Caco-2 (cell line): Measurements from ENCODE around the gene CDAN1. TPM values are rescaled to one million over a fixed set of nuclear protein-coding genes. Genes with fewer than 3 reads are reported as not detected.

Source experiments
- BruUV-seq: library from RNA; stranded (reverse); fragments of 400-500 nt; replicated peaks from 2 replicates; lab custom pipeline; 2021; lab: Mats Ljungman, UMichigan
- CTCF ChIA-PET: fragments of 300-600 bp; sonication (Branson Sonifier 250); formaldehyde crosslinking; loops from one replicate; lab custom pipeline; 2022; ENCODE audit warnings: antibody characterized with exemption; lab: Charles Lee
- POLR2A ChIA-PET: fragments of 300-600 bp; sonication (Branson Sonifier 250); formaldehyde crosslinking; loops from one replicate; lab custom pipeline; 2022; ENCODE audit warnings: antibody characterized with exemption; lab: Charles Lee
- DNase-seq, 2 experiments: peaks; one replicate each; pipeline versions ENCODE4 v3.0.0 to v3.0.0-alpha.2; 2020 to 2022
- H3K27me3 ChIP-seq: replicated peaks from 2 replicates; pipeline ENCODE4 v1.6.0; 2011; ENCODE audit warnings: low read length; ENCODE audit not compliant: control insufficient read depth, insufficient read depth
- H3K36me3 ChIP-seq: 2 replicates; pipeline ENCODE4 v1.5.1; 2011; ENCODE audit warnings: low read length; ENCODE audit not compliant: control insufficient read depth, insufficient read depth
- H3K4me1 ChIP-seq: fragments of 250-450 bp; sonication (Bioruptor Pico); 2 replicates; pipeline ENCODE4 v1.5.1; 2020; ENCODE audit warnings: mild to moderate bottlenecking
- H3K4me3 ChIP-seq: 2 replicates; pipeline ENCODE4 v1.5.1; 2011; ENCODE audit warnings: low read depth, mild to moderate bottlenecking, control low read depth, low read length
- H3K9me3 ChIP-seq: fragments of 250-450 bp; sonication (Bioruptor Pico); 2 replicates; pipeline ENCODE4 v1.5.1; 2020; ENCODE audit warnings: mild to moderate bottlenecking, moderate library complexity
- H3K27ac Mint-ChIP-seq: one replicate; pipeline ENCODE4 v1.8.0; 2022; ENCODE audit warnings: mixed read lengths; ENCODE audit not compliant: unreplicated experiment
- H3K27me3 Mint-ChIP-seq: one replicate; pipeline ENCODE4 v1.8.0; 2022; ENCODE audit warnings: mixed read lengths; ENCODE audit not compliant: insufficient read depth, unreplicated experiment
- H3K36me3 Mint-ChIP-seq: one replicate; pipeline ENCODE4 v1.8.0; 2022; ENCODE audit warnings: mild to moderate bottlenecking, mixed read lengths; ENCODE audit not compliant: insufficient read depth, unreplicated experiment
- H3K4me1 Mint-ChIP-seq: one replicate; pipeline ENCODE4 v1.8.0; 2022; ENCODE audit warnings: low read depth, mixed read lengths; ENCODE audit not compliant: unreplicated experiment
- H3K4me3 Mint-ChIP-seq: one replicate; pipeline ENCODE4 v1.8.0; 2022; ENCODE audit warnings: mild to moderate bottlenecking, moderate library complexity, mixed read lengths; ENCODE audit not compliant: unreplicated experiment
- H3K9me3 Mint-ChIP-seq: one replicate; pipeline ENCODE4 v1.8.0; 2022; ENCODE audit warnings: mixed read lengths; ENCODE audit not compliant: unreplicated experiment
- CTCF ChIP-seq, 2 experiments: fragments of 200-600 bp in 1 of 2; IDR thresholded peaks; 1 replicate in 1 of 2; 2 replicates in 1 of 2; pipeline versions ENCODE4 v1.5.1 to v1.8.0; 2011 to 2022; ENCODE audit warnings: antibody characterized with exemption in 1 of 2, control low read depth in 1 of 2, inconsistent platforms in 1 of 2, low read depth in 1 of 2, low read length in 1 of 2, mild to moderate bottlenecking in 1 of 2, moderate library complexity in 1 of 2; ENCODE audit not compliant: insufficient read depth in 1 of 2, severe bottlenecking in 1 of 2, unreplicated experiment in 1 of 2
- intact Hi-C: fragments of 100-400 bp; cut with micrococcal nuclease; formaldehyde crosslinking; loops from one replicate; pipeline ENCODE4 v1.10.0; 2022; ENCODE audit not compliant: unreplicated experiment
- total RNA-seq: library from RNA; stranded (reverse); gene quantifications from 2 replicates; pipeline ENCODE4 v1.2.3, GENCODE V29; 2022

Gene CDAN1
- total RNA-seq, 1 experiment from 2014 or later = 29.4 TPM

DNA sequence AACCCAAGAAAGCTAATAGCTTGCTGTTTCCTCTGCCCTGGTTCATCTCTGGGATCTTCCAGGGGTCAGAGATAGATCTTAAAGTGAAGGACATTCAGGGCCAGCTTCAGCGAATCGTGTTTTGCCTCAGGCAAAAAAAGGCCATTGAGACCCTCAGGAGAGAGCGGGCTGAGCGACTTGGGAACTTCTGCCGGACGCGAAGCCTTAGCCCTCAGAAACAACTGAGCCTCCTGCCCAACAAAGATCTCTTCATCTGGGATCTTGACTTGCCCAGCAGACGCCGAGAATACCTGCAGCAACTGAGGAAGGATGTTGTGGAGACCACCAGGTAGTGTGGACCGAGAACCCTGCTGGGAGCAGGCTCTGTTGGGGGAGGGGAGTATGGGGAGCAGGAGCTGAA is 42.5 kb downstream of the CDAN1 start:
- no peaks in the 10 kb centered on the region for H3K27me3 ChIP-seq
- ChIA-PET CTCF (no interaction called here), POLR2A (no interaction called here)
- no peaks in the 10 kb centered on the region for H3K4me1 Mint-ChIP-seq
- BruUV-seq = no TSS peak
- no peaks in the 10 kb centered on the region for H3K4me1 ChIP-seq
- no peak for DNase-seq
- H3K4me3 Mint-ChIP-seq = no peak overlapping the region
- H3K36me3 ChIP-seq = no peaks in the 10 kb centered on the region
- no peaks in the 10 kb centered on the region for H3K9me3 ChIP-seq
- intact Hi-C loops = no loop called here
- TF ChIP-seq CTCF (IDR thresholded peaks at IDR 0.05; ENCODE audit: insufficient read depth in 1 of 2, low read depth in 1 of 2, low read length in 1 of 2, severe bottlenecking in 1 of 2, unreplicated experiment in 1 of 2) = no peak
- no peak overlapping the region for H3K4me3 ChIP-seq
- H3K27ac Mint-ChIP-seq = no peak overlapping the region
- H3K9me3 Mint-ChIP-seq = no peaks in the 10 kb centered on the region
- peaks cover 3% of the 10 kb centered on the region for H3K27me3 Mint-ChIP-seq
- H3K36me3 Mint-ChIP-seq = no peaks in the 10 kb centered on the region

DNA sequence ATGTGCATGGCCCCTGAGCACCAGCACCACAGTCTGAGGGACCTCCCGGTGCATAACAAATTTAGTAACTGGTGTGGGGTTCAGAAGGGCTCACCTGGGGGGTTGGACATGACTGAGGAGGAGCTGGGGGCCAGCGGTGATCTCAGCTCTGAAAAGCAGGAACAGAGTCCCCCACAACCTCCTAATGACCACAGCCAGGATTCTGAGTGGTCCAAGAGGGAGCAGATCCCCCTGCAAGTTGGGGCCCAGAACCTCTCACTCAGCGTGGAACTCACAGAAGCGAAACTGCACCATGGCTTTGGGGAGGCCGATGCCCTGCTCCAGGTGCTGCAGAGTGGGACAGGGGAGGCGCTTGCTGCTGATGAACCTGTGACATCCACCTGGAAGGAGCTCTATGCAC is 43.0 kb downstream of the CDAN1 start:
- no peak for DNase-seq
- Histone ChIP-seq H3K4me1 (no peaks in the 10 kb centered on the region), H3K4me3 (no peak overlapping the region), H3K27me3 (no peaks in the 10 kb centered on the region), H3K9me3 (no peaks in the 10 kb centered on the region), H3K36me3 (no peaks in the 10 kb centered on the region)
- ChIA-PET POLR2A (no interaction called here), CTCF (interaction anchor here (0.6 kb wide), 1 partner anchor 23 kb away, joined by 3 read pairs; no protein-coding TSS in a partner anchor)
- H3K27ac Mint-ChIP-seq = no peak overlapping the region
- no peak for TF ChIP-seq CTCF (IDR thresholded peaks at IDR 0.05; ENCODE audit: insufficient read depth in 1 of 2, low read depth in 1 of 2, low read length in 1 of 2, severe bottlenecking in 1 of 2, unreplicated experiment in 1 of 2)
- no TSS peak for BruUV-seq
- intact Hi-C loops = no loop called here
- H3K36me3 Mint-ChIP-seq = no peaks in the 10 kb centered on the region
- H3K4me1 Mint-ChIP-seq = no peaks in the 10 kb centered on the region
- no peaks in the 10 kb centered on the region for H3K9me3 Mint-ChIP-seq
- H3K4me3 Mint-ChIP-seq = no peak overlapping the region
- H3K27me3 Mint-ChIP-seq = no peaks in the 10 kb centered on the region

- BruUV-seq = no TSS peak
- TF ChIP-seq CTCF (IDR thresholded peaks at IDR 0.05; ENCODE audit: insufficient read depth in 1 of 2, low read depth in 1 of 2, low read length in 1 of 2, severe bottlenecking in 1 of 2, unreplicated experiment in 1 of 2) = no peak
- intact Hi-C loops = no loop called here
Measured at GRCh38 chr15:42693496-42693895, 43.4 kb downstream of the CDAN1 start.

More at GRCh38 chr15:42693496-42693895, 43.4 kb downstream of the CDAN1 start:
- Histone ChIP-seq H3K27me3 (no peaks in the 10 kb centered on the region), H3K36me3 (no peaks in the 10 kb centered on the region), H3K4me3 (no peak overlapping the region), H3K4me1 (no peaks in the 10 kb centered on the region), H3K9me3 (no peaks in the 10 kb centered on the region)
- Mint-ChIP-seq H3K27me3 (no peaks in the 10 kb centered on the region), H3K4me1 (no peaks in the 10 kb centered on the region), H3K4me3 (no peak overlapping the region), H3K9me3 (no peaks in the 10 kb centered on the region), H3K27ac (no peak overlapping the region), H3K36me3 (no peaks in the 10 kb centered on the region)
- ChIA-PET POLR2A (no interaction called here), CTCF (interaction anchor here (0.6 kb wide), 1 partner anchor 22 kb away, joined by 3 read pairs; no protein-coding TSS in a partner anchor)
- no peak for DNase-seq
